ENCODE data around the gene TRIM45. TPM values are rescaled to one million over a fixed set of nuclear protein-coding genes. Genes with fewer than 3 reads are reported as not detected.

Gene TRIM45
- total and polyA plus RNA-seq, 2 donors from 2014 or later, result 4.5 to 4.8 TPM

- Histone ChIP-seq H3K4me1 (ENCODE audit: control insufficient read depth in 2 of 3, insufficient read depth in 2 of 3, low read depth in 1 of 3, low read length in 3 of 3) (no peaks in the 10 kb centered on the region), H3K27ac (ENCODE audit: low read depth in 2 of 2, low read length in 2 of 2) (no peak overlapping the region), H3K9me3 (ENCODE audit: control insufficient read depth in 2 of 3, insufficient read depth in 1 of 3, low read length in 3 of 3) (no peaks in the 10 kb centered on the region), H3K36me3 (ENCODE audit: control insufficient read depth in 2 of 3, insufficient read depth in 3 of 3, low read length in 3 of 3) (no peaks in the 10 kb centered on the region), H3K27me3 (ENCODE audit: control insufficient read depth, insufficient read depth, low read length) (no peaks in the 10 kb centered on the region), H3K9ac (ENCODE audit: low read length in 3 of 3) (no peak overlapping the region), H3K4me3 (ENCODE audit: low read length in 3 of 3) (no peak overlapping the region)
- DNase-seq (no peak), FAIRE-seq (no peak)
- intact Hi-C loops (cut with DNase I), result no loop called here
- TF ChIP-seq CTCF (IDR thresholded peaks at IDR 0.05; ENCODE audit: borderline replicate concordance, extremely low read depth, insufficient read depth), result no peak
Observed at GRCh38 chr1:117130526-117130925, 9.0 kb upstream of the TRIM45 start.

GRCh38 chr1:117128323-117129079 is 7.0 kb upstream of the TRIM45 start:
- Histone ChIP-seq H3K4me1 (ENCODE audit: control insufficient read depth in 2 of 3, insufficient read depth in 2 of 3, low read depth in 1 of 3, low read length in 3 of 3) (no peaks in the 10 kb centered on the region), H3K9ac (ENCODE audit: low read length in 3 of 3) (no peak overlapping the region), H3K27ac (ENCODE audit: low read depth in 2 of 2, low read length in 2 of 2) (no peak overlapping the region), H3K27me3 (ENCODE audit: control insufficient read depth, insufficient read depth, low read length) (no peaks in the 10 kb centered on the region), H3K4me3 (ENCODE audit: low read length in 3 of 3) (no peak overlapping the region), H3K9me3 (ENCODE audit: control insufficient read depth in 2 of 3, insufficient read depth in 1 of 3, low read length in 3 of 3) (no peaks in the 10 kb centered on the region), H3K36me3 (ENCODE audit: control insufficient read depth in 2 of 3, insufficient read depth in 3 of 3, low read length in 3 of 3) (no peaks in the 10 kb centered on the region)
- FAIRE-seq, result peak; percentile 86
- TF ChIP-seq CTCF (IDR thresholded peaks at IDR 0.05; ENCODE audit: borderline replicate concordance, extremely low read depth, insufficient read depth), result peak; percentile 29
- peak in 2 of 5 donors; percentile 67 to 81 for DNase-seq
- intact Hi-C loops (cut with DNase I), result no loop called here

- H3K9ac ChIP-seq (ENCODE audit: low read length in 3 of 3), result no peak overlapping the region
- intact Hi-C loops (cut with DNase I), result no loop called here
- no peak overlapping the region for H3K4me3 ChIP-seq (ENCODE audit: low read length in 3 of 3)
- no peak for TF ChIP-seq CTCF (IDR thresholded peaks at IDR 0.05; ENCODE audit: borderline replicate concordance, extremely low read depth, insufficient read depth)
- H3K36me3 ChIP-seq (ENCODE audit: control insufficient read depth in 2 of 3, insufficient read depth in 3 of 3, low read length in 3 of 3), result no peaks in the 10 kb centered on the region
- H3K27ac ChIP-seq (ENCODE audit: low read depth in 2 of 2, low read length in 2 of 2), result no peak overlapping the region
- no peak for FAIRE-seq
- H3K4me1 ChIP-seq (ENCODE audit: control insufficient read depth in 2 of 3, insufficient read depth in 2 of 3, low read depth in 1 of 3, low read length in 3 of 3), result no peaks in the 10 kb centered on the region
- no peaks in the 10 kb centered on the region for H3K9me3 ChIP-seq (ENCODE audit: control insufficient read depth in 2 of 3, insufficient read depth in 1 of 3, low read length in 3 of 3)
- no peaks in the 10 kb centered on the region for H3K27me3 ChIP-seq (ENCODE audit: control insufficient read depth, insufficient read depth, low read length)
- no peak for DNase-seq
Observed at GRCh38 chr1:117127795-117128194, 6.2 kb upstream of the TRIM45 start.
